HepG2 (cell line): ENCODE results near the gene MPC1. TPM values are rescaled to one million over a fixed set of nuclear protein-coding genes. Genes with fewer than 3 reads are reported as not detected.

Experiments used
- ATAC-seq: fragments of 200-7000 bp; cut with Tn5 transposase; 3 replicates; pipeline ENCODE4 v1.9.1; 2020; ENCODE audit warnings: mild to moderate bottlenecking, moderate library complexity
- BruUV-seq: library from RNA; stranded (reverse); fragments of 400-500 nt; replicated peaks from 2 replicates; lab custom pipeline; 2021; lab: Mats Ljungman, UMichigan
- CTCF ChIA-PET: fragments of 300-600 bp; formaldehyde crosslinking; extraction: SDS; loops from one replicate; lab custom pipeline; 2021; ENCODE audit warnings: low total read pairs, inconsistent platforms, low intra/inter-chr PET ratio; lab: Yijun Ruan, JAX
- POLR2A ChIA-PET: fragments of 350-600 bp; sonication (Branson Sonifier 250); formaldehyde crosslinking; loops from one replicate; lab custom pipeline; 2020; ENCODE audit warnings: antibody characterized with exemption, inconsistent platforms; lab: Yijun Ruan, JAX
- DNase-seq: peaks from one replicate; pipeline ENCODE4 v3.0.0-alpha.2; 2015; ENCODE audit warnings: low spot score
- FAIRE-seq: peaks from 3 replicates; lab custom pipeline; 2011; peaks lifted over from hg19 to GRCh38; lab: Jason Lieb, UNC
- H2AFZ ChIP-seq: one replicate; pipeline ENCODE4 v1.6.1; 2011; ENCODE audit warnings: low read length, inconsistent platforms
- H3K27ac ChIP-seq: fragments of 300-600 bp; 3 replicates; pipeline ENCODE4 v1.8.0; 2011; ENCODE audit warnings: mixed run types, mild to moderate bottlenecking, mixed read lengths, low read length, inconsistent platforms; ENCODE audit not compliant: insufficient read depth; ENCODE audit errors: extremely low read length
- H3K27me3 ChIP-seq, 2 experiments: fragments of 200-600 bp in 1 of 2; 2 replicates in 1 of 2; 3 replicates in 1 of 2; pipeline versions ENCODE4 v1.6.0 to v1.8.0; 2011; ENCODE audit warnings: low read length in 2 of 2, mild to moderate bottlenecking in 2 of 2, moderate library complexity in 2 of 2, inconsistent platforms in 1 of 2; ENCODE audit not compliant: insufficient read depth in 2 of 2, control insufficient read depth in 1 of 2
- H3K36me3 ChIP-seq, 2 experiments: fragments of 200-600 bp in 1 of 2; replicated peaks in 1 of 2; 2 replicates in 1 of 2; 3 replicates in 1 of 2; pipeline versions ENCODE4 v1.5.1 to v1.8.0; 2011; ENCODE audit warnings: low read length in 2 of 2, inconsistent platforms in 1 of 2; ENCODE audit not compliant: insufficient read depth in 2 of 2, control insufficient read depth in 1 of 2
- H3K4me1 ChIP-seq: 2 replicates; pipeline ENCODE4 v1.5.1; 2012; ENCODE audit warnings: low read length, inconsistent platforms; ENCODE audit not compliant: insufficient read depth
- H3K4me2 ChIP-seq: 2 replicates; pipeline ENCODE4 v1.6.0; 2011; ENCODE audit warnings: low read depth, low read length, inconsistent platforms
- H3K4me3 ChIP-seq, 3 experiments: fragments of 200-600 bp in 1 of 3; sonication (generic), shearing (Covaris generic) in 1 of 3; replicated peaks in 1 of 3; 2 replicates each; pipeline ENCODE4 v1.5.1; 2011 to 2016; ENCODE audit warnings: low read length in 3 of 3, inconsistent platforms in 2 of 3, low read depth in 2 of 3, mild to moderate bottlenecking in 2 of 3, control low read depth in 1 of 3, mixed read lengths in 1 of 3; ENCODE audit not compliant: insufficient read depth in 1 of 3
- H3K79me2 ChIP-seq: one replicate; pipeline ENCODE4 v1.6.1; 2011; ENCODE audit warnings: low read length, inconsistent platforms; ENCODE audit not compliant: insufficient read depth
- H3K9ac ChIP-seq: 2 replicates; pipeline ENCODE4 v1.6.0; 2011; ENCODE audit warnings: mild to moderate bottlenecking, low read depth, low read length, inconsistent platforms; ENCODE audit not compliant: insufficient read depth
- H3K9me3 ChIP-seq: 2 replicates; pipeline ENCODE4 v1.5.1; 2012; ENCODE audit warnings: mild to moderate bottlenecking, low read length
- H4K20me1 ChIP-seq: 2 replicates; pipeline ENCODE4 v1.6.0; 2011; ENCODE audit warnings: inconsistent platforms, mild to moderate bottlenecking, low read length, moderate library complexity; ENCODE audit not compliant: insufficient read depth
- CBFB ChIP-seq: sonication (generic); formaldehyde crosslinking; IDR thresholded peaks from 2 replicates; pipeline ENCODE4 v1.4.0; 2020; ENCODE audit warnings: missing genetic modification reagents
- CTCF ChIP-seq: sonication (generic); formaldehyde crosslinking; IDR thresholded peaks from 2 replicates; pipeline ENCODE4 v1.5.0; 2020; ENCODE audit warnings: mild to moderate bottlenecking, missing genetic modification reagents, moderate library complexity
- EP300 ChIP-seq, 3 experiments: sonication (generic) in 1 of 3; formaldehyde crosslinking in 1 of 3; IDR thresholded peaks; 2 replicates each; pipeline versions ENCODE4 v1.5.1 to v1.6.1; 2011 to 2020; ENCODE audit warnings: low read depth in 2 of 3, low read length in 2 of 3, borderline replicate concordance in 1 of 3, improper control_type of control experiment in 1 of 3, mild to moderate bottlenecking in 1 of 3, missing genetic modification reagents in 1 of 3, moderate library complexity in 1 of 3
- GLI4 ChIP-seq: sonication (generic); formaldehyde crosslinking; IDR thresholded peaks from 2 replicates; pipeline ENCODE4 v1.5.1; 2020; ENCODE audit warnings: missing genetic modification reagents, mild to moderate bottlenecking, moderate library complexity, borderline replicate concordance
- JDP2 ChIP-seq: sonication (generic); formaldehyde crosslinking; IDR thresholded peaks from 2 replicates; pipeline ENCODE4 v1.8.1; 2022; ENCODE audit warnings: missing genetic modification reagents, borderline replicate concordance
- NFIC ChIP-seq: IDR thresholded peaks from 2 replicates; pipeline ENCODE4 v1.6.1; 2012; ENCODE audit warnings: mild to moderate bottlenecking, low read length, inconsistent platforms
- TCF12 ChIP-seq, 2 experiments: fragments of 450-650 bp in 1 of 2; sonication (generic) in 1 of 2; formaldehyde crosslinking in 1 of 2; IDR thresholded peaks; 2 replicates each; pipeline versions ENCODE4 v1.6.1 to v1.8.0; 2017 to 2022; ENCODE audit warnings: antibody characterized with exemption in 1 of 2, mild to moderate bottlenecking in 1 of 2, missing genetic modification reagents in 1 of 2, moderate library complexity in 1 of 2
- ZNF333 ChIP-seq: sonication (generic); formaldehyde crosslinking; IDR thresholded peaks from 2 replicates; pipeline ENCODE4 v1.4.0; 2020; ENCODE audit warnings: mild to moderate bottlenecking, missing genetic modification reagents, borderline replicate concordance
- ZNF513 ChIP-seq: sonication (generic); formaldehyde crosslinking; conservative IDR thresholded peaks from 2 replicates; pipeline ENCODE4 v1.5.0; 2020; ENCODE audit warnings: missing genetic modification reagents
- ZNF776 ChIP-seq: sonication (generic); formaldehyde crosslinking; IDR thresholded peaks from 2 replicates; pipeline ENCODE4 v1.4.0; 2020; ENCODE audit warnings: mild to moderate bottlenecking, missing genetic modification reagents
- WGBS: methylation state at CpG from one replicate; pipeline ENCODE4 v1.1.6; 2017; ENCODE audit warnings: low lambda C conversion rate; 5-methylcytosine and 5-hydroxymethylcytosine counted together
- in situ Hi-C: cut with HindIII; loops from 2 replicates; pipeline ENCODE4 v1.10.0; 2017; ENCODE audit warnings: low pct_unique_long_range_greater_than_20kb; ENCODE audit not compliant: extremely low pct_ligation_motif_present
- intact Hi-C: fragments of 100-400 bp; cut with micrococcal nuclease; formaldehyde crosslinking; loops from one replicate; pipeline ENCODE4 v1.10.0; 2022; ENCODE audit not compliant: unreplicated experiment
- polyA plus RNA-seq, 8 experiments: library from polyadenylated mRNA; depleted of rRNA in 3 of 8; stranded (reverse) in 7 of 8; unstranded in 1 of 8; fragments of >200 nt; fragmentation: Illumina TruSeq in 4 of 8; extraction: Trizol in 4 of 8; gene quantifications; 2 replicates each; pipeline versions ENCODE4 v1.2.1 to v1.2.3, GENCODE V29; 2011 to 2016; ENCODE audit warnings: low read depth in 4 of 8, missing spikeins in 1 of 8, mixed read lengths in 1 of 8; ENCODE audit not compliant: insufficient read depth in 1 of 8
- total RNA-seq, 5 experiments: library from RNA; depleted of rRNA; stranded (reverse); fragments of >200 nt; fragmentation: Illumina TruSeq; extraction: Trizol; gene quantifications; 2 replicates each; pipeline ENCODE4 v1.2.3, GENCODE V29; 2016; ENCODE audit warnings: low read depth in 1 of 5
- TF ChIP-seq, protein P1 (sequence below), 2 experiments: fragments of 450-650 bp in 1 of 2; sonication (generic) in 1 of 2; formaldehyde crosslinking in 1 of 2; IDR thresholded peaks; 2 replicates each; pipeline versions ENCODE4 v1.6.1 to v1.8.0; 2016 to 2022; ENCODE audit warnings: antibody characterized with exemption in 1 of 2, mild to moderate bottlenecking in 1 of 2, missing genetic modification reagents in 1 of 2

The MPC1 gene
- total and polyA plus RNA-seq, 2 of the 13 experiments (the other 11 are each of a cell fraction or from before 2014, with no cell fraction given): 189 to 214 TPM

DNA sequence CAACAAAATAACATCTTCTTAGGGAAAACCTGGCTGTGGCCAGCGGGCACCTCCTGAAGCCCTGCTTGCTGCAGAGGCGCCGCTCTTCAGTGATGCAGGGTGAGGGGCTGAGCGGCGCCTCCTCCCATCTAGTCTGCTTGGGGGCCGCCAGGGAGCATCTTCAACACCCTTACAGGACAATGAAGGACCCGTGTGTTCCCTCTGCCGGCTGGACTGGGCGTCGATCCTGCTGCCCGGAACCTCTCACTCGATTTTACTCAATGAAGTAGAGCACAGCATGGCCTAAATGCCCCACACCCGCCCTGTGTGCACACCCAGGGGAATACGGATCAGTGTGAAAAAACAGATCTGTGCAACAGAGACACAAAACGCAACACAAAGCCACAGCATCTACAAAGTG, 28.5 kb upstream of the MPC1 start:
- Histone ChIP-seq H3K79me2 (no peaks in the 10 kb centered on the region), H3K4me1 (peaks cover 19% of the 10 kb centered on the region), H3K27ac (no peak overlapping the region), H3K36me3 (no peaks in the 10 kb centered on the region), H2AFZ (no peak overlapping the region), H3K4me3 (no peak overlapping the region), H3K27me3 (peaks cover 7 to 43% of the 10 kb centered on the region in 2 experiments), H3K4me2 (no peak overlapping the region), H4K20me1 (no peaks in the 10 kb centered on the region), H3K9me3 (no peaks in the 10 kb centered on the region), H3K9ac (no peak overlapping the region)
- ATAC-seq (no peak), DNase-seq (no peak), FAIRE-seq (no peak)
- intact Hi-C loops (no loop called here), in situ Hi-C loops (no loop called here)
- no TSS peak for BruUV-seq
- CTCF ChIA-PET: no interaction called here
- 49% methylated on average over 15 of the region's 15 CpGs for WGBS
- POLR2A ChIA-PET: no interaction called here
- TF ChIP-seq TCF12 (IDR thresholded peaks at IDR 0.05) (no peak), TCF12 (CRISPR knock-in tag; IDR thresholded peaks at IDR 0.05) (no peak), ZNF333 (CRISPR knock-in tag) (no peak), ZNF513 (CRISPR knock-in tag) (no peak), ZNF776 (CRISPR knock-in tag) (no peak), NFIC (no peak), GLI4 (CRISPR knock-in tag) (no peak), JDP2 (CRISPR knock-in tag) (no peak), CBFB (CRISPR knock-in tag) (no peak), EP300 (IDR thresholded peaks at IDR 0.05; ENCODE audit: low read depth in 2 of 2, low read length in 2 of 2) (no peak), EP300 (CRISPR knock-in tag; IDR thresholded peaks at IDR 0.05; ENCODE audit: borderline replicate concordance) (no peak), CTCF (CRISPR knock-in tag) (no peak)
- TF ChIP-seq, protein P1, sequence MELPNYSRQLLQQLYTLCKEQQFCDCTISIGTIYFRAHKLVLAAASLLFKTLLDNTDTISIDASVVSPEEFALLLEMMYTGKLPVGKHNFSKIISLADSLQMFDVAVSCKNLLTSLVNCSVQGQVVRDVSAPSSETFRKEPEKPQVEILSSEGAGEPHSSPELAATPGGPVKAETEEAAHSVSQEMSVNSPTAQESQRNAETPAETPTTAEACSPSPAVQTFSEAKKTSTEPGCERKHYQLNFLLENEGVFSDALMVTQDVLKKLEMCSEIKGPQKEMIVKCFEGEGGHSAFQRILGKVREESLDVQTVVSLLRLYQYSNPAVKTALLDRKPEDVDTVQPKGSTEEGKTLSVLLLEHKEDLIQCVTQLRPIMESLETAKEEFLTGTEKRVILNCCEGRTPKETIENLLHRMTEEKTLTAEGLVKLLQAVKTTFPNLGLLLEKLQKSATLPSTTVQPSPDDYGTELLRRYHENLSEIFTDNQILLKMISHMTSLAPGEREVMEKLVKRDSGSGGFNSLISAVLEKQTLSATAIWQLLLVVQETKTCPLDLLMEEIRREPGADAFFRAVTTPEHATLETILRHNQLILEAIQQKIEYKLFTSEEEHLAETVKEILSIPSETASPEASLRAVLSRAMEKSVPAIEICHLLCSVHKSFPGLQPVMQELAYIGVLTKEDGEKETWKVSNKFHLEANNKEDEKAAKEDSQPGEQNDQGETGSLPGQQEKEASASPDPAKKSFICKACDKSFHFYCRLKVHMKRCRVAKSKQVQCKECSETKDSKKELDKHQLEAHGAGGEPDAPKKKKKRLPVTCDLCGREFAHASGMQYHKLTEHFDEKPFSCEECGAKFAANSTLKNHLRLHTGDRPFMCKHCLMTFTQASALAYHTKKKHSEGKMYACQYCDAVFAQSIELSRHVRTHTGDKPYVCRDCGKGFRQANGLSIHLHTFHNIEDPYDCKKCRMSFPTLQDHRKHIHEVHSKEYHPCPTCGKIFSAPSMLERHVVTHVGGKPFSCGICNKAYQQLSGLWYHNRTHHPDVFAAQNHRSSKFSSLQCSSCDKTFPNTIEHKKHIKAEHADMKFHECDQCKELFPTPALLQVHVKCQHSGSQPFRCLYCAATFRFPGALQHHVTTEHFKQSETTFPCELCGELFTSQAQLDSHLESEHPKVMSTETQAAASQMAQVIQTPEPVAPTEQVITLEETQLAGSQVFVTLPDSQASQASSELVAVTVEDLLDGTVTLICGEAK (IDR thresholded peaks at IDR 0.05): no peak
- TF ChIP-seq, protein P1 (CRISPR knock-in tag; IDR thresholded peaks at IDR 0.05): no peak
